Measurements from ENCODE around the gene PALM.

The PALM gene

DNA sequence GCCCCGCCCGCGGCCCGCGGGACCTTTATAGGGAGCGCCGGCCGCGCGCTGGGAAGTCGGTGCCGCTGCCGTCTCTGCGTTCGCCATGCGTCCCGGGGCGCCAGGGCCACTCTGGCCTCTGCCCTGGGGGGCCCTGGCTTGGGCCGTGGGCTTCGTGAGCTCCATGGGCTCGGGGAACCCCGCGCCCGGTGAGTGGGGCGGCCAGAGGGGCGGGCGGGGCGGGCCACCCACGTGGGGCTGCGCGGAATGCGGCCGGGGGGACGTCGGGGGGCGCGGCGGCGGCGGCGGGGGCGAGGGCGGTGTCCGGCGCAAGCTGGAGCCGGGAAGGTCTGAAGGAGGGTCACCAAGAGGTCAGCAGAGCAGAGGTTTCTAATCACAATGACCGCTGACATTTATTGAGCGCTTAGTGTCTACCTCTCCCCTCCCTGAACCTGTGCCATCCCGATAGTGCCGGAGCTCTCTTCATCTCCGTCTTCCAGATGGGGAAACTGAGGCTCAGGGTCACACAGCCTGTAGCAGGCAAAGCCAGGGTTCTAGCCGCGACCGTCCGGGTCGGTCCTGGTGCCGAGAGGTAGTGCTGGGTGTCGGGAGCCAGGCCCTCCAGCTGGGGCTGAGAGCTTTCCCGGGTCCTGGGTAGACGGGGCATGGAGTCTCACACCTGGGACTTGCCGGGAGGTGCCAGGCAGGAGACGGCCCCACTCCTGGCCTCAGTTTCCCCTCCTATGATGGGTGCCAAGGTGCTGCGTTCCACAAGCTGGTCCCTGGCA is 32.2 kb upstream of the PALM start, which contains the start of gene FSTL3:
Gene FSTL3, plus strand, starts transcription at position 54 of the 767 bp plus-strand sequence. Its CDS starts 32 bp downstream, at position 86.
- H3K36me3 Mint-ChIP-seq = no peaks in the 10 kb centered on the region
- H3K27ac Mint-ChIP-seq = no peak within 1 kb of the TSS
- H3K4me1 Mint-ChIP-seq = peaks cover 4% of the 10 kb centered on the region
- no peaks in the 10 kb centered on the region for H3K9me3 Mint-ChIP-seq
- no peak within 1 kb of the TSS for H3K4me3 Mint-ChIP-seq
- peaks cover 6% of the 10 kb centered on the region for H3K27me3 Mint-ChIP-seq

DNA sequence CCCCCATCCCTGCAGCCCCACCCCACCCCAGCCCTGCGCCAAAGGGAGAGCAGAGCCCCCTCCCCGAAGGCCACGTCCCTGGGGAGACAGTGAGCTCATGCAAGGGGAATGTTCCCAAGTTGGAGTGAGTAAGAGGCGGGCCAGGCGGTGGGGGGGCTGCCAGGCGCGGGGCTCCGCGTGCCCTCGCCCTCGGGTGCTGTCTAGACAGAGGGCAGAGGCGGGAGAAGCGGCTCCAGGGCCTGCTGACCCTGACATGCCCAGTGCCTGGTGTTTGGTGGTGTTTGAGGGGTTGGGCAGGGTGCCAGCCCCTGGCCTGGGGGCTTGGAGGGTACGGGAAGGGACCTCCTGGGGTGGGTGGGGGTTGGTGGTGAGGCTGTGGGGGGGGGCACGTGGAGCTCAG is 31.5 kb upstream of the PALM start:
- Mint-ChIP-seq H3K36me3 (no peaks in the 10 kb centered on the region), H3K4me3 (no peak overlapping the region), H3K4me1 (peaks cover 4% of the 10 kb centered on the region), H3K27ac (no peak overlapping the region), H3K27me3 (peaks cover 6% of the 10 kb centered on the region), H3K9me3 (no peaks in the 10 kb centered on the region)

DNA sequence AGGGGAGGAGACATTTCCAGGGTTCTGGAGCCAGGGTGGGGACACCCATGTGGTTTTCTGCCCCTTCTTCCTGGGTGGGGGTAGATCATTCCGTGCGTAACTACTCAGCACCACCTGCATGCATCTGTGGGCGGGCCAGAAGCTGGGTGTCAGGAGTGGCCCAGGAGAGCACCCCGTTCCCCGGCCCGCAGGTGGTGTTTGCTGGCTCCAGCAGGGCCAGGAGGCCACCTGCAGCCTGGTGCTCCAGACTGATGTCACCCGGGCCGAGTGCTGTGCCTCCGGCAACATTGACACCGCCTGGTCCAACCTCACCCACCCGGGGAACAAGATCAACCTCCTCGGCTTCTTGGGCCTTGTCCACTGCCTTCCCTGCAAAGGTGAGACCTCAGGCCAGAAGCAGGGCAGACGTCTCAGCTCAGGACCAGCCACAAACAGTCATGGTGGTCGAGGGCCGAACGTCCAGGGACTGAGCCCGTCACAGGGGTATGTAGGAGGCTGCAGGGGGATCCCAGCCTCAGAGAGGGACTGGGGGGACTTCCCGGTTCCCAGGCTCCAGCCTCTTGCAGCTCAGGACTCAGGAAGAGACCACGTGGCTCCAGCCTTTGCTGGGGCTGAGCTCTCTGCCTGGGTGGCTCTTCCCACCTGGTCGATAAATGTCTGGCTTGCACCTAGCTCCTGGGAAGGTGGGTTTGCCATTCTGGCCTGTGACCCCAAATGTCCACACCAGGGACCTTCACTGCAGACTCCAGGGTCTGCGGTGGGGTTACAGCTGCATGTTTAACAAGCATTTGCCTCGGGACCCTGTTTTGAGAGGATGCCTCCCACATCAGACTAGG is 30.9 kb upstream of the PALM start:
- H3K4me3 Mint-ChIP-seq = peak overlapping the region; percentile 42
- H3K27me3 Mint-ChIP-seq = peaks cover 6% of the 10 kb centered on the region

DNA sequence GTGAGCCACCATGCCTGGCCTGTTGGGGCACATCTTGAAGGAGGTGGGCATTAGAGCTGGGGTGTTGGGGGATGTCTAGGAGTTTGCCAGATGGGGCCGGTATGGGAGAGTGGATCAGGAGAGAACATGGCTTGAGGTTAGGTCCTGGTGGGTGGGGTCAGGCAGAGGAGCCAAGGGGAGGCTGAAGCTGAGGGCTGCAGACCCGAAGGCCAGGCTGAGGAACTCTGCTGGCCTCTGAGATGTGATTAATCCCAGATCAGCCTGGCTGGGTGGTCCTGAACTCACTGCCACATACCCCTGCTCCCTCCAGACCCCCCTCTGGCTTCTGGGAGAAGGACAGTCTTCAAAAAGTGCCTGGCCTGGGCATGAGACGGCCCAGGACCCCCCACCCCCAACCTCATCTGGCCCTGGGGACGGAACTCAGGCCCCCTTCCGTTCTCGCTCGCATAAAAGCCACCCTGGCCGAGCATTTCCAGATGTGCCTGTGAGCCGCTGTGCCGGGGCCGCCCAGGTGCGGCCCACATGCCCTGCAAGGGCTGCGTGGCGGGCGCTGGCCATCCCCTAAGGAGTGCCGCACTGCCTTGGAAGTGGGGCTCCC is 29.8 kb upstream of the PALM start:
- Mint-ChIP-seq H3K27me3 (peaks cover 5% of the 10 kb centered on the region), H3K4me3 (peak overlapping the region; percentile 71), H3K4me1 (peaks cover 4% of the 10 kb centered on the region), H3K36me3 (no peaks in the 10 kb centered on the region), H3K27ac (no peak overlapping the region), H3K9me3 (no peaks in the 10 kb centered on the region)

More for the DNA sequence above, 30.9 kb upstream of the PALM start:
- no peak overlapping the region for H3K27ac Mint-ChIP-seq
- H3K4me1 Mint-ChIP-seq = peaks cover 4% of the 10 kb centered on the region
- no peaks in the 10 kb centered on the region for H3K9me3 Mint-ChIP-seq
- H3K36me3 Mint-ChIP-seq = no peaks in the 10 kb centered on the region

DNA sequence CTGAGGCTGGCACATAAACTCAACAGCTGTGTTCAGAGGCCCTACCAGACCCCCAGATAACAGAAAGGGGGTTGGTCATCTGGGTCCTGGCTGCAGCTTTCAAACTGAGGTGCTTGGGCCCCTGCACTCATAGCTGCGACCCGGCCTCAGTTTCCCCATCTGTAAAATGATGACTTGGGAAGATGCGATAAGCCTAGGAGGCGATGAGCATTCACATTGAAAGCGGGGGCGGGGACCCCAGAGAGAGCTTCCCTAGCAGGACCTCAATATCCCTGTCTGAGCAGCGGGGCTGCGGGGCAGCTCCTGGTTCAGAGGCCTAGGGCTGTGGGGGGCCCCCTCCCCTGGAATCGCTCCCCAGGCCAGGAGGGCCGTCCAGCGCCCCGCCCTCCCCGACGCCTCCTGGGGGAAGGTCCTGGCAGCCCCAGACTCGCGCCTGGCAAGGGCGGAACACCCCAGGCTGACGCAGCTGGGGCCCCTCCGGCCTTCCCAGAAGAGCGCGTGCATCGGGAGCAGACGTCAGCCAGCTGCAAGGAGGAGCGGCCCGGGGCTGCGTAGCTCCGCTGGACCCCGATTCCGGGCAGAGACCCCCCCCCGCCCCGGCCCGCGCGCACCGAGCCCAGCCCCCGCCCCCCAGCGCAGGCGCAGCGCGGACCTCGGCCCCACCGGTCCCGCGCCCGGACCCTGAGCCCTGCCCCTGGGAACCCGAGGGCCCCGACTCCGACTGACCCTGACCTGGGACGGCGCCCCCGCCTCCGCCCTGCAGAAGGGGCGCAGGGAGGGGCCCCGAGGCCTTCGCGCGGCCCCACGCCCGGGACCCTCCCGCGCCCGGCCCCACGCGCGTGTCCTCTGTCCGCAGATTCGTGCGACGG is 29.1 kb upstream of the PALM start:
- H3K27me3 Mint-ChIP-seq = peaks cover 5% of the 10 kb centered on the region
- no peaks in the 10 kb centered on the region for H3K36me3 Mint-ChIP-seq
- peak overlapping the region; percentile 93 for H3K4me3 Mint-ChIP-seq
- H3K27ac Mint-ChIP-seq = no peak overlapping the region
- H3K4me1 Mint-ChIP-seq = peaks cover 4% of the 10 kb centered on the region
- no peaks in the 10 kb centered on the region for H3K9me3 Mint-ChIP-seq

GRCh38 chr19:680287-681028 is 28.3 kb upstream of the PALM start:
- H3K27ac Mint-ChIP-seq = peak overlapping the region; percentile 100
- H3K9me3 Mint-ChIP-seq = no peaks in the 10 kb centered on the region
- H3K36me3 Mint-ChIP-seq = no peaks in the 10 kb centered on the region
- H3K27me3 Mint-ChIP-seq = peaks cover under 1% of the 10 kb centered on the region
- no peaks in the 10 kb centered on the region for H3K4me1 Mint-ChIP-seq
- peak overlapping the region; percentile 93 for H3K4me3 Mint-ChIP-seq

DNA sequence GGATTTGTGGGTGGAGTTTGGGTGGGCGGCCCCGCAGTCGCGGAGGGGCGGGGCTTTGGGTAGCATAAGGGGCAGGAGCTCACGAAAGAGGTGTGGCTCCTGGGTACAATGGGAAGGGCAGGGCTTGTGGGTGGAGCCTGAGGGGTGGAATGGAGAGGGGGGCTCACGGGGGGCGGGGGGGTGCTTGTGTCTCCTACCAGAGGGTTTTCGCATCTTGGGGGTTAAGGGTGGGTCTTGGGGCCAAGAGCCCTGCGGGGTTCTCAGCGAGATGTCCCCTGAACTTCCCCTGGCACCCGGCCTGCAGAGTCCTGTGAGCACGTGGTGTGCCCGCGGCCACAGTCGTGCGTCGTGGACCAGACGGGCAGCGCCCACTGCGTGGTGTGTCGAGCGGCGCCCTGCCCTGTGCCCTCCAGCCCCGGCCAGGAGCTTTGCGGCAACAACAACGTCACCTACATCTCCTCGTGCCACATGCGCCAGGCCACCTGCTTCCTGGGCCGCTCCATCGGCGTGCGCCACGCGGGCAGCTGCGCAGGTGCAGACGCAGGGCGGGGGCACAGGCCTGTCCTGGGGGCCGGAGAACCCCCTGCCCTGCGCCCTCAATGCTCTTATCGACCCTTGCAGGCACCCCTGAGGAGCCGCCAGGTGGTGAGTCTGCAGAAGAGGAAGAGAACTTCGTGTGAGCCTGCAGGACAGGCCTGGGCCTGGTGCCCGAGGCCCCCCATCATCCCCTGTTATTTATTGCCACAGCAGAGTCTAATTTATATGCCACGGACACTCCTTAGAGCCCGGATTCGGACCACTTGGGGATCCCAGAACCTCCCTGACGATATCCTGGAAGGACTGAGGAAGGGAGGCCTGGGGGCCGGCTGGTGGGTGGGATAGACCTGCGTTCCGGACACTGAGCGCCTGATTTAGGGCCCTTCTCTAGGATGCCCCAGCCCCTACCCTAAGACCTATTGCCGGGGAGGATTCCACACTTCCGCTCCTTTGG is 27.4 kb upstream of the PALM start:
- H3K27ac Mint-ChIP-seq = peak overlapping the region; percentile 100
- H3K4me1 Mint-ChIP-seq = no peaks in the 10 kb centered on the region
- H3K36me3 Mint-ChIP-seq = no peaks in the 10 kb centered on the region
- peak overlapping the region; percentile 93 for H3K4me3 Mint-ChIP-seq
- no peaks in the 10 kb centered on the region for H3K27me3 Mint-ChIP-seq
- no peaks in the 10 kb centered on the region for H3K9me3 Mint-ChIP-seq

DNA sequence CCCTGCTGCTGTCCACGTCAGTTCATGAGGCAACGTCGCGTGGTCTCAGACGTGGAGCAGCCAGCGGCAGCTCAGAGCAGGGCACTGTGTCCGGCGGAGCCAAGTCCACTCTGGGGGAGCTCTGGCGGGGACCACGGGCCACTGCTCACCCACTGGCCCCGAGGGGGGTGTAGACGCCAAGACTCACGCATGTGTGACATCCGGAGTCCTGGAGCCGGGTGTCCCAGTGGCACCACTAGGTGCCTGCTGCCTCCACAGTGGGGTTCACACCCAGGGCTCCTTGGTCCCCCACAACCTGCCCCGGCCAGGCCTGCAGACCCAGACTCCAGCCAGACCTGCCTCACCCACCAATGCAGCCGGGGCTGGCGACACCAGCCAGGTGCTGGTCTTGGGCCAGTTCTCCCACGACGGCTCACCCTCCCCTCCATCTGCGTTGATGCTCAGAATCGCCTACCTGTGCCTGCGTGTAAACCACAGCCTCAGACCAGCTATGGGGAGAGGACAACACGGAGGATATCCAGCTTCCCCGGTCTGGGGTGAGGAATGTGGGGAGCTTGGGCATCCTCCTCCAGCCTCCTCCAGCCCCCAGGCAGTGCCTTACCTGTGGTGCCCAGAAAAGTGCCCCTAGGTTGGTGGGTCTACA is 25.9 kb upstream of the PALM start:
- Mint-ChIP-seq H3K36me3 (no peaks in the 10 kb centered on the region), H3K9me3 (no peaks in the 10 kb centered on the region), H3K4me1 (no peaks in the 10 kb centered on the region), H3K27me3 (no peaks in the 10 kb centered on the region), H3K27ac (no peak overlapping the region), H3K4me3 (no peak overlapping the region)

DNA sequence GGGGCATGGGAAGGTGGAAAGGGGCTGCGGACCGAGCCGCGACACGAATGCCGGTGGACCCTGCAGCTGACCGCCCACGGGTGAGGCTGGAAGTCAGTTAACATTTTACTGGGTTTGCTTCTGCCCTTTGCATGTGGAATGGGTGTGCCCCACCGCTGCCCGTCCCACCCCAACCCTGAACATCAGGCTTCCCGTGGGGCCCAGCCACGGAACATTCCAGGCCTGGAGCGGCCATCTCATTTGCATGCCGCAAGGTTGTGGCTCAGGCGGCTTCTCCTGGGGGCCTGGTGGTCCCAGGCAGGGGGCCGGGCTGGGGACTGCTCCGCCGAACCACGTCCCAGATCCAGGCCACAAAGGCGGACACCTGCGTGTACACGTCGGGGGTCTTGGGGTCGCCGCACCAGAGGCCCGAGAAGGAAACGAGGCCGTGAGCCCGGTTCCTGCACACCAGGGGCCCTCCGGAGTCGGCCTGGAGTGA is 23.2 kb upstream of the PALM start:
- H3K4me3 Mint-ChIP-seq = no peak overlapping the region
- no peaks in the 10 kb centered on the region for H3K27me3 Mint-ChIP-seq
- H3K9me3 Mint-ChIP-seq = no peaks in the 10 kb centered on the region
- no peaks in the 10 kb centered on the region for H3K36me3 Mint-ChIP-seq
- H3K27ac Mint-ChIP-seq = no peak overlapping the region
- no peaks in the 10 kb centered on the region for H3K4me1 Mint-ChIP-seq

GRCh38 chr19:686589-687297 is 22.0 kb upstream of the PALM start:
- Mint-ChIP-seq H3K4me1 (no peaks in the 10 kb centered on the region), H3K27ac (no peak overlapping the region), H3K9me3 (no peaks in the 10 kb centered on the region), H3K4me3 (no peak overlapping the region), H3K36me3 (no peaks in the 10 kb centered on the region), H3K27me3 (no peaks in the 10 kb centered on the region)

DNA sequence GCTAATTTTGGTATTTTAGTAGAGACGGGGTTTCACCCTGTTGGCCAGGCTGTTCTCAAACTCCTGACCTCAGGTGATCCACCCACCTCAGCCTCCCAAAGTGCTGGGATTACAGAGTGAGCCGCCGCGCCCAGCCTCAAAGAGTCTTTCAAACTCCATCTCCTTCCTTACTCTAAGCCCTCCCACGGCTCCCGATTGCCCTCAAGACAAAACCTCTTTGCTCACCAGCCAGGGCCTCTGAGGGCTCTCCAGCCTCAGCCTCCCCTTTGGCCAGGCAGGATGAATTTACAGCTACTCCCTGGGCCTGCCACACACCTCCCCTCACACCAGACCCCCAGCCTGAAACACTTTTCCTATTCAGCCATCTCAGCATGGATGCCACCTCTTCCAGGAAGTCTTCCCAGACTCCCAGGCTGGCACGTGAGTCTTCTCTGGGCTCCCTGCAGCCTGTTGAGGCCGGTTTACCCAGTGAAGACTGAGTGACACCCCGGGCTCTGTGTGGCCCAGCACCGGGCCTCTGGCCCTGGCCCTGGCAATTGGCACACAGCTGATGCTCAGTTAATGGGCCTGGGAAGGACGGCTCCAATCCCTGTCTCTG is 21.1 kb upstream of the PALM start:
- Mint-ChIP-seq H3K27me3 (no peaks in the 10 kb centered on the region), H3K27ac (no peak overlapping the region), H3K4me3 (no peak overlapping the region), H3K4me1 (no peaks in the 10 kb centered on the region), H3K9me3 (no peaks in the 10 kb centered on the region), H3K36me3 (no peaks in the 10 kb centered on the region)

- Mint-ChIP-seq H3K27ac (no peak overlapping the region), H3K27me3 (no peaks in the 10 kb centered on the region), H3K4me3 (no peak overlapping the region)
Measured at GRCh38 chr19:688214-688613, 20.5 kb upstream of the PALM start.

More at GRCh38 chr19:688214-688613, 20.5 kb upstream of the PALM start:
- Mint-ChIP-seq H3K36me3 (no peaks in the 10 kb centered on the region), H3K9me3 (no peaks in the 10 kb centered on the region), H3K4me1 (no peaks in the 10 kb centered on the region)

Data from activated naive CD4-positive, alpha-beta T cell treated with anti-CD3 and anti-CD28 coated beads, Interleukin-2, amount 50 U/mL, for 24 hours (primary cell).